Brain microvascular endothelial cell (primary cell): ENCODE results near the gene CEP350.
"Not testable (repeated sequence)": the region's sequence is repeated elsewhere in the genome, so short reads cannot be mapped to it uniquely, and the experiment has no call there.

ENCODE experiments used
- DNase-seq: peaks from one replicate; pipeline ENCODE4 v3.0.0-alpha.2; 2020
- H3K27ac ChIP-seq: fragments of 250-450 bp; sonication (Bioruptor Pico); 2 replicates; pipeline ENCODE4 v1.5.1; 2020; ENCODE audit warnings: mild to moderate bottlenecking, moderate library complexity
- H3K27me3 ChIP-seq: fragments of 250-450 bp; sonication (Bioruptor Pico); replicated peaks from 2 replicates; pipeline ENCODE4 v1.5.1; 2020; ENCODE audit warnings: mild to moderate bottlenecking
- H3K36me3 ChIP-seq: fragments of 250-450 bp; sonication (Bioruptor Pico); replicated peaks from 2 replicates; pipeline ENCODE4 v1.5.1; 2020; ENCODE audit warnings: mild to moderate bottlenecking
- H3K4me3 ChIP-seq: 2 replicates; pipeline ENCODE4 v1.5.1; 2011; ENCODE audit warnings: low read depth, mild to moderate bottlenecking, control low read depth, low read length, moderate library complexity
- in situ Hi-C: cut with HindIII; loops from 2 replicates; pipeline ENCODE4 v1.10.0; 2017; ENCODE audit warnings: low sequenced_read_pairs, low pct_ligation_motif_present
- TF ChIP-seq, protein P1 (sequence below): IDR thresholded peaks from 2 replicates; pipeline ENCODE4 v1.5.1; 2011; ENCODE audit warnings: low read depth, mild to moderate bottlenecking, moderate library complexity, low read length, control low read depth, inconsistent platforms; ENCODE audit errors: missing control alignments

Gene CEP350

GRCh38 chr1:180003026-180003695 is 48.6 kb downstream of the CEP350 start:
- no peak overlapping the region for H3K4me3 ChIP-seq
- no peaks in the 10 kb centered on the region for H3K27me3 ChIP-seq
- TF ChIP-seq, protein P1, sequence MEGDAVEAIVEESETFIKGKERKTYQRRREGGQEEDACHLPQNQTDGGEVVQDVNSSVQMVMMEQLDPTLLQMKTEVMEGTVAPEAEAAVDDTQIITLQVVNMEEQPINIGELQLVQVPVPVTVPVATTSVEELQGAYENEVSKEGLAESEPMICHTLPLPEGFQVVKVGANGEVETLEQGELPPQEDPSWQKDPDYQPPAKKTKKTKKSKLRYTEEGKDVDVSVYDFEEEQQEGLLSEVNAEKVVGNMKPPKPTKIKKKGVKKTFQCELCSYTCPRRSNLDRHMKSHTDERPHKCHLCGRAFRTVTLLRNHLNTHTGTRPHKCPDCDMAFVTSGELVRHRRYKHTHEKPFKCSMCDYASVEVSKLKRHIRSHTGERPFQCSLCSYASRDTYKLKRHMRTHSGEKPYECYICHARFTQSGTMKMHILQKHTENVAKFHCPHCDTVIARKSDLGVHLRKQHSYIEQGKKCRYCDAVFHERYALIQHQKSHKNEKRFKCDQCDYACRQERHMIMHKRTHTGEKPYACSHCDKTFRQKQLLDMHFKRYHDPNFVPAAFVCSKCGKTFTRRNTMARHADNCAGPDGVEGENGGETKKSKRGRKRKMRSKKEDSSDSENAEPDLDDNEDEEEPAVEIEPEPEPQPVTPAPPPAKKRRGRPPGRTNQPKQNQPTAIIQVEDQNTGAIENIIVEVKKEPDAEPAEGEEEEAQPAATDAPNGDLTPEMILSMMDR, result no peak
- H3K36me3 ChIP-seq, result peaks cover 8% of the 10 kb centered on the region
- in situ Hi-C loops, result no loop called here
- DNase-seq, result no peak
- H3K27ac ChIP-seq, result no peak overlapping the region

GRCh38 chr1:180006762-180007161 is 52.2 kb downstream of the CEP350 start:
- in situ Hi-C loops, H3K27me3 ChIP-seq, H3K4me3 ChIP-seq, H3K36me3 ChIP-seq, H3K27ac ChIP-seq, DNase-seq: not testable (repeated sequence)

- H3K27ac ChIP-seq, result no peak overlapping the region
- H3K27me3 ChIP-seq, result no peaks in the 10 kb centered on the region
- in situ Hi-C loops, result no loop called here
- H3K4me3 ChIP-seq, result no peak overlapping the region
- TF ChIP-seq, protein P1, result no peak
- peaks cover 23% of the 10 kb centered on the region for H3K36me3 ChIP-seq
- DNase-seq, result no peak
These were observed 65.4 kb downstream of the CEP350 start for GRCh38 chr1:180020017-180020416.

GRCh38 chr1:180026556-180026955 is 71.9 kb downstream of the CEP350 start:
- H3K36me3 ChIP-seq, result peaks cover 8% of the 10 kb centered on the region
- in situ Hi-C loops, result no loop called here
- TF ChIP-seq, protein P1, result no peak
- peak; percentile 23 for DNase-seq
- no peak overlapping the region for H3K4me3 ChIP-seq
- H3K27me3 ChIP-seq, result no peaks in the 10 kb centered on the region
- H3K27ac ChIP-seq, result peak overlapping the region; percentile 44

DNA sequence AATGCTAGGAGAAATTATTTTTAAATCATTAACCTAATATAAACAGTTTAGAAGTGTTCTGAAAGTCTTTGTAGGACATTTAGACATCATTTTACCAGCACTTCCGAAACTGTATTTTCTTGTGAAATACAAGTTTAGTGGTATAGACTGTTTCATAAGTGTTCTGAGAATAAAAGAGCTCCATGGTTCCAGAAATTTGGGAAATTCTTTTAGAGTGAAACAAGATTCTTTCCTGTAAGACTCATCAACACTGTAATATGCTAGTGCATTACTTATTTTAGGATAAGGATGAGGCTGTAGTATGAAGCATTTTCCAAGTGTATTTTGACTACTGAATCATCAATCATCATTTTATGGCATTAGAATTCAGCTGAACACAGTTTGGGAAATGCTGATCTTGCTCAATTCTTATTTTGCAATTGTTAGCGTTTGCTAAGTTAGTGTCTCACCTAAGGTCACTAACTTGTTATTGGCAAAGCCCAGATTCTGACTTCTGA is 73.4 kb downstream of the CEP350 start:
- Histone ChIP-seq H3K4me3 (no peak overlapping the region), H3K27ac (peak overlapping the region; percentile 44), H3K27me3 (no peaks in the 10 kb centered on the region), H3K36me3 (peaks cover under 1% of the 10 kb centered on the region)
- in situ Hi-C loops, result no loop called here
- peak; percentile 13 for DNase-seq
- TF ChIP-seq, protein P1, result no peak

DNA sequence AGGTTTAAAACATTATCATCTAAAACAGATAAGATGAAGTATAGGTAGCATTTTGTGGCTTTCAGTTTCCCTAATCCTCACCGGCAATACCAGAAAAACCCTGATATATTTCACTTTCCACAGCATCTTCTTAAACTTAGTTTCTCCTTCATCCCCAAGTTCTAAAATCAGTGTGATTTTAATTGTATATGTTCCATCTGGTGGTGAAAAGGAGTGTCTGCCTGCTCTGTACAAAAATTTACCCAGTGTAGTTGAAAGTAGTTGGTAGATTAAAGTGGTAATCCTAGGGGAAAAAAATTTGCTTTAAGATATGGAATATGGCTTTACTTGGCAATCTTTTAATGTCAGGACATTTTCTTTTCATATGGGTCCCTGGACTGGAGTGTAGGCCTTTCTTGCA is 74.3 kb downstream of the CEP350 start:
- Histone ChIP-seq H3K27ac (no peak overlapping the region), H3K27me3 (no peaks in the 10 kb centered on the region), H3K36me3 (no peaks in the 10 kb centered on the region), H3K4me3 (no peak overlapping the region)
- DNase-seq, result no peak
- in situ Hi-C loops, result no loop called here
- TF ChIP-seq, protein P1, result no peak
